GM23338 (cell line): ENCODE results near the gene NKAIN2. TPM values are rescaled to one million over a fixed set of nuclear protein-coding genes. Genes with fewer than 3 reads are reported as not detected.

Source experiments
- ATAC-seq: fragments of 200-7000 bp; cut with Tn5 transposase; 3 replicates; pipeline ENCODE4 v1.9.1; 2020
- DNase-seq: peaks from one replicate; pipeline ENCODE4 v3.0.0-alpha.2; 2015; ENCODE audit warnings: low spot score
- H2AFZ ChIP-seq: fragments of 200-600 bp; sonication (generic); 2 replicates; pipeline ENCODE4 v1.8.0; 2016; ENCODE audit warnings: antibody characterized with exemption, mild to moderate bottlenecking, moderate library complexity
- H3F3A ChIP-seq: fragments of 200-600 bp; sonication (generic); replicated peaks from 2 replicates; pipeline ENCODE4 v1.8.0; 2017; ENCODE audit warnings: antibody characterized with exemption, mixed run types, low read depth
- H3K27ac ChIP-seq: fragments of 200-600 bp; sonication (generic); 2 replicates; pipeline ENCODE4 v1.6.1; 2016; ENCODE audit warnings: low read depth
- H3K27me3 ChIP-seq: fragments of 200-600 bp; sonication (generic); 2 replicates; pipeline ENCODE4 v1.8.0; 2016; ENCODE audit warnings: mild to moderate bottlenecking, mixed run types, moderate library complexity; ENCODE audit not compliant: insufficient read depth
- H3K36me3 ChIP-seq: fragments of 200-600 bp; sonication (generic); 2 replicates; pipeline ENCODE4 v1.8.0; 2016; ENCODE audit warnings: mild to moderate bottlenecking; ENCODE audit not compliant: insufficient read depth
- H3K4me1 ChIP-seq: fragments of 200-600 bp; sonication (generic); 2 replicates; pipeline ENCODE4 v1.8.0; 2016; ENCODE audit warnings: mild to moderate bottlenecking, moderate library complexity; ENCODE audit not compliant: insufficient read depth
- H3K4me2 ChIP-seq: fragments of 200-600 bp; sonication (generic); 2 replicates; pipeline ENCODE4 v1.7.1; 2017; ENCODE audit warnings: mixed run types
- H3K4me3 ChIP-seq: fragments of 200-600 bp; sonication (generic); 2 replicates; pipeline ENCODE4 v1.6.1; 2016; ENCODE audit warnings: mixed run types
- H3K79me2 ChIP-seq: fragments of 200-600 bp; sonication (generic); replicated peaks from 2 replicates; pipeline ENCODE4 v1.8.0; 2017; ENCODE audit warnings: mild to moderate bottlenecking; ENCODE audit not compliant: insufficient read depth
- H3K9me2 ChIP-seq: fragments of 200-600 bp; sonication (generic); 2 replicates; pipeline ENCODE4 v1.8.0; 2017; ENCODE audit not compliant: insufficient read depth
- H4K20me1 ChIP-seq: fragments of 200-600 bp; sonication (generic); replicated peaks from 2 replicates; pipeline ENCODE4 v1.8.0; 2017; ENCODE audit warnings: mild to moderate bottlenecking; ENCODE audit not compliant: insufficient read depth
- H3K27ac Mint-ChIP-seq: 2 replicates; pipeline ENCODE4 v1.8.0; 2020; ENCODE audit warnings: inconsistent platforms, mild to moderate bottlenecking, moderate library complexity, mixed read lengths
- H3K27me3 Mint-ChIP-seq: 3 replicates; pipeline ENCODE4 v1.8.0; 2022; ENCODE audit warnings: low read depth, mild to moderate bottlenecking, moderate library complexity, mixed read lengths, inconsistent platforms; ENCODE audit not compliant: insufficient read depth, poor library complexity
- H3K36me3 Mint-ChIP-seq: 3 replicates; pipeline ENCODE4 v1.8.0; 2021; ENCODE audit warnings: low read depth, mild to moderate bottlenecking, inconsistent platforms, moderate library complexity, mixed read lengths
- H3K4me1 Mint-ChIP-seq: 3 replicates; pipeline ENCODE4 v1.8.0; 2020; ENCODE audit warnings: mild to moderate bottlenecking, inconsistent platforms, mixed read lengths
- H3K4me3 Mint-ChIP-seq: 3 replicates; pipeline ENCODE4 v1.8.0; 2021; ENCODE audit warnings: moderate library complexity, mild to moderate bottlenecking, inconsistent platforms, mixed read lengths
- H3K9me3 Mint-ChIP-seq: 3 replicates; pipeline ENCODE4 v1.8.0; 2020; ENCODE audit warnings: moderate library complexity, mild to moderate bottlenecking, inconsistent platforms, mixed read lengths
- CREB1 ChIP-seq: fragments of 250-450 bp; sonication (Bioruptor Pico); IDR thresholded peaks from 2 replicates; pipeline ENCODE4 v1.5.0; 2020; ENCODE audit warnings: low read depth, mild to moderate bottlenecking, moderate library complexity
- EZH2 ChIP-seq: fragments of 200-600 bp; sonication (generic); IDR thresholded peaks from one replicate; pipeline ENCODE4 v1.8.0; 2017; ENCODE audit warnings: antibody characterized with exemption, mild to moderate bottlenecking, low read depth; ENCODE audit not compliant: unreplicated experiment
- EZH2phosphoT487 ChIP-seq: fragments of 200-600 bp; sonication (generic); IDR thresholded peaks from one replicate; pipeline ENCODE4 v1.8.1; 2018; ENCODE audit warnings: antibody characterized with exemption; ENCODE audit not compliant: unreplicated experiment
- JUNB ChIP-seq: IDR thresholded peaks from one replicate; pipeline ENCODE4 v1.6.1; 2016; ENCODE audit warnings: antibody characterized with exemption; ENCODE audit not compliant: unreplicated experiment
- NANOG ChIP-seq: IDR thresholded peaks from 2 replicates; pipeline ENCODE4 v1.6.1; 2016; ENCODE audit warnings: antibody characterized with exemption, borderline replicate concordance
- STAT1 ChIP-seq: IDR thresholded peaks from one replicate; pipeline ENCODE4 v1.6.1; 2016; ENCODE audit warnings: antibody characterized with exemption; ENCODE audit not compliant: unreplicated experiment
- ZNF114 ChIP-seq: fragments of 250-450 bp; sonication (Bioruptor Pico); IDR thresholded peaks from 2 replicates; pipeline ENCODE4 v1.5.0; 2020; ENCODE audit warnings: mild to moderate bottlenecking, moderate library complexity
- ZNF331 ChIP-seq: fragments of 250-450 bp; sonication (Bioruptor Pico); IDR thresholded peaks from 2 replicates; pipeline ENCODE4 v1.5.0; 2020; ENCODE audit warnings: low read depth, mild to moderate bottlenecking, moderate library complexity
- polyA plus RNA-seq: library from polyadenylated mRNA; unstranded; fragments of >200 nt; fragmentation: Nextera tagmentation; extraction: Ambion mirVana; gene quantifications from 2 replicates; pipeline ENCODE4 v1.2.1, GENCODE V29; 2016
- total RNA-seq: library from RNA; depleted of rRNA; stranded (reverse); fragments of >200 nt; shearing (Covaris generic); gene quantifications from 2 replicates; pipeline ENCODE4 v1.2.3, GENCODE V29; 2014
- TF ChIP-seq, protein P1 (sequence below): IDR thresholded peaks from one replicate; pipeline ENCODE4 v1.6.1; 2018; ENCODE audit warnings: antibody characterized with exemption; ENCODE audit not compliant: unreplicated experiment
- TF ChIP-seq, protein P2 (sequence below), 2 experiments: fragments of 200-600 bp in 1 of 2; sonication (generic) in 1 of 2; conservative IDR thresholded peaks; 2 replicates each; pipeline versions ENCODE4 v1.5.1 to v1.6.1; 2016 to 2017; ENCODE audit warnings: antibody characterized with exemption in 2 of 2, low read depth in 2 of 2, mild to moderate bottlenecking in 2 of 2, moderate library complexity in 1 of 2
- TF ChIP-seq, protein P3 (sequence below): fragments of 250-450 bp; sonication (Bioruptor Pico); IDR thresholded peaks from 2 replicates; pipeline ENCODE4 v1.5.0; 2020; ENCODE audit warnings: mild to moderate bottlenecking, moderate library complexity

NKAIN2 gene
- total and polyA plus RNA-seq, 2 experiments from 2014 or later, result 0.39 to 1.1 TPM

GRCh38 chr6:124800222-124800621 is 996.6 kb downstream of the NKAIN2 start (continued):
- TF ChIP-seq, protein P1, sequence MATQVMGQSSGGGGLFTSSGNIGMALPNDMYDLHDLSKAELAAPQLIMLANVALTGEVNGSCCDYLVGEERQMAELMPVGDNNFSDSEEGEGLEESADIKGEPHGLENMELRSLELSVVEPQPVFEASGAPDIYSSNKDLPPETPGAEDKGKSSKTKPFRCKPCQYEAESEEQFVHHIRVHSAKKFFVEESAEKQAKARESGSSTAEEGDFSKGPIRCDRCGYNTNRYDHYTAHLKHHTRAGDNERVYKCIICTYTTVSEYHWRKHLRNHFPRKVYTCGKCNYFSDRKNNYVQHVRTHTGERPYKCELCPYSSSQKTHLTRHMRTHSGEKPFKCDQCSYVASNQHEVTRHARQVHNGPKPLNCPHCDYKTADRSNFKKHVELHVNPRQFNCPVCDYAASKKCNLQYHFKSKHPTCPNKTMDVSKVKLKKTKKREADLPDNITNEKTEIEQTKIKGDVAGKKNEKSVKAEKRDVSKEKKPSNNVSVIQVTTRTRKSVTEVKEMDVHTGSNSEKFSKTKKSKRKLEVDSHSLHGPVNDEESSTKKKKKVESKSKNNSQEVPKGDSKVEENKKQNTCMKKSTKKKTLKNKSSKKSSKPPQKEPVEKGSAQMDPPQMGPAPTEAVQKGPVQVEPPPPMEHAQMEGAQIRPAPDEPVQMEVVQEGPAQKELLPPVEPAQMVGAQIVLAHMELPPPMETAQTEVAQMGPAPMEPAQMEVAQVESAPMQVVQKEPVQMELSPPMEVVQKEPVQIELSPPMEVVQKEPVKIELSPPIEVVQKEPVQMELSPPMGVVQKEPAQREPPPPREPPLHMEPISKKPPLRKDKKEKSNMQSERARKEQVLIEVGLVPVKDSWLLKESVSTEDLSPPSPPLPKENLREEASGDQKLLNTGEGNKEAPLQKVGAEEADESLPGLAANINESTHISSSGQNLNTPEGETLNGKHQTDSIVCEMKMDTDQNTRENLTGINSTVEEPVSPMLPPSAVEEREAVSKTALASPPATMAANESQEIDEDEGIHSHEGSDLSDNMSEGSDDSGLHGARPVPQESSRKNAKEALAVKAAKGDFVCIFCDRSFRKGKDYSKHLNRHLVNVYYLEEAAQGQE, result no peak
- TF ChIP-seq, protein P2, sequence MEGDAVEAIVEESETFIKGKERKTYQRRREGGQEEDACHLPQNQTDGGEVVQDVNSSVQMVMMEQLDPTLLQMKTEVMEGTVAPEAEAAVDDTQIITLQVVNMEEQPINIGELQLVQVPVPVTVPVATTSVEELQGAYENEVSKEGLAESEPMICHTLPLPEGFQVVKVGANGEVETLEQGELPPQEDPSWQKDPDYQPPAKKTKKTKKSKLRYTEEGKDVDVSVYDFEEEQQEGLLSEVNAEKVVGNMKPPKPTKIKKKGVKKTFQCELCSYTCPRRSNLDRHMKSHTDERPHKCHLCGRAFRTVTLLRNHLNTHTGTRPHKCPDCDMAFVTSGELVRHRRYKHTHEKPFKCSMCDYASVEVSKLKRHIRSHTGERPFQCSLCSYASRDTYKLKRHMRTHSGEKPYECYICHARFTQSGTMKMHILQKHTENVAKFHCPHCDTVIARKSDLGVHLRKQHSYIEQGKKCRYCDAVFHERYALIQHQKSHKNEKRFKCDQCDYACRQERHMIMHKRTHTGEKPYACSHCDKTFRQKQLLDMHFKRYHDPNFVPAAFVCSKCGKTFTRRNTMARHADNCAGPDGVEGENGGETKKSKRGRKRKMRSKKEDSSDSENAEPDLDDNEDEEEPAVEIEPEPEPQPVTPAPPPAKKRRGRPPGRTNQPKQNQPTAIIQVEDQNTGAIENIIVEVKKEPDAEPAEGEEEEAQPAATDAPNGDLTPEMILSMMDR (conservative IDR thresholded peaks at IDR 0.05; ENCODE audit: low read depth in 2 of 2), result no peak
- TF ChIP-seq NANOG, result no peak
- TF ChIP-seq EZH2phosphoT487, result no peak
- no peak for TF ChIP-seq ZNF331 (CRISPR knock-in tag)

GRCh38 chr6:124812067-124812466 is 1008.4 kb downstream of the NKAIN2 start:
- no peak overlapping the region for H3K27ac Mint-ChIP-seq
- Histone ChIP-seq H2AFZ (no peak overlapping the region), H3K9me2 (0 out of 2 replicates have a peak, but pooled peaks cover 4% of the 10 kb centered on the region), H3K27me3 (no peaks in the 10 kb centered on the region), H3K27ac (no peak overlapping the region), H3K36me3 (no peaks in the 10 kb centered on the region), H3K79me2 (no peaks in the 10 kb centered on the region), H4K20me1 (no peaks in the 10 kb centered on the region), H3F3A (no peaks in the 10 kb centered on the region), H3K4me3 (no peak overlapping the region), H3K4me2 (no peak overlapping the region), H3K4me1 (no peaks in the 10 kb centered on the region)
- DNase-seq (no peak), ATAC-seq (no peak)
- no peaks in the 10 kb centered on the region for H3K4me1 Mint-ChIP-seq
- no peaks in the 10 kb centered on the region for H3K9me3 Mint-ChIP-seq
- H3K27me3 Mint-ChIP-seq, result no peaks in the 10 kb centered on the region
- no peaks in the 10 kb centered on the region for H3K36me3 Mint-ChIP-seq
- no peak overlapping the region for H3K4me3 Mint-ChIP-seq
- TF ChIP-seq CREB1 (no peak), EZH2phosphoT487 (no peak), ZNF114 (CRISPR knock-in tag) (no peak), STAT1 (no peak), EZH2 (no peak), JUNB (no peak), ZNF331 (CRISPR knock-in tag) (no peak)
- TF ChIP-seq, protein P3, sequence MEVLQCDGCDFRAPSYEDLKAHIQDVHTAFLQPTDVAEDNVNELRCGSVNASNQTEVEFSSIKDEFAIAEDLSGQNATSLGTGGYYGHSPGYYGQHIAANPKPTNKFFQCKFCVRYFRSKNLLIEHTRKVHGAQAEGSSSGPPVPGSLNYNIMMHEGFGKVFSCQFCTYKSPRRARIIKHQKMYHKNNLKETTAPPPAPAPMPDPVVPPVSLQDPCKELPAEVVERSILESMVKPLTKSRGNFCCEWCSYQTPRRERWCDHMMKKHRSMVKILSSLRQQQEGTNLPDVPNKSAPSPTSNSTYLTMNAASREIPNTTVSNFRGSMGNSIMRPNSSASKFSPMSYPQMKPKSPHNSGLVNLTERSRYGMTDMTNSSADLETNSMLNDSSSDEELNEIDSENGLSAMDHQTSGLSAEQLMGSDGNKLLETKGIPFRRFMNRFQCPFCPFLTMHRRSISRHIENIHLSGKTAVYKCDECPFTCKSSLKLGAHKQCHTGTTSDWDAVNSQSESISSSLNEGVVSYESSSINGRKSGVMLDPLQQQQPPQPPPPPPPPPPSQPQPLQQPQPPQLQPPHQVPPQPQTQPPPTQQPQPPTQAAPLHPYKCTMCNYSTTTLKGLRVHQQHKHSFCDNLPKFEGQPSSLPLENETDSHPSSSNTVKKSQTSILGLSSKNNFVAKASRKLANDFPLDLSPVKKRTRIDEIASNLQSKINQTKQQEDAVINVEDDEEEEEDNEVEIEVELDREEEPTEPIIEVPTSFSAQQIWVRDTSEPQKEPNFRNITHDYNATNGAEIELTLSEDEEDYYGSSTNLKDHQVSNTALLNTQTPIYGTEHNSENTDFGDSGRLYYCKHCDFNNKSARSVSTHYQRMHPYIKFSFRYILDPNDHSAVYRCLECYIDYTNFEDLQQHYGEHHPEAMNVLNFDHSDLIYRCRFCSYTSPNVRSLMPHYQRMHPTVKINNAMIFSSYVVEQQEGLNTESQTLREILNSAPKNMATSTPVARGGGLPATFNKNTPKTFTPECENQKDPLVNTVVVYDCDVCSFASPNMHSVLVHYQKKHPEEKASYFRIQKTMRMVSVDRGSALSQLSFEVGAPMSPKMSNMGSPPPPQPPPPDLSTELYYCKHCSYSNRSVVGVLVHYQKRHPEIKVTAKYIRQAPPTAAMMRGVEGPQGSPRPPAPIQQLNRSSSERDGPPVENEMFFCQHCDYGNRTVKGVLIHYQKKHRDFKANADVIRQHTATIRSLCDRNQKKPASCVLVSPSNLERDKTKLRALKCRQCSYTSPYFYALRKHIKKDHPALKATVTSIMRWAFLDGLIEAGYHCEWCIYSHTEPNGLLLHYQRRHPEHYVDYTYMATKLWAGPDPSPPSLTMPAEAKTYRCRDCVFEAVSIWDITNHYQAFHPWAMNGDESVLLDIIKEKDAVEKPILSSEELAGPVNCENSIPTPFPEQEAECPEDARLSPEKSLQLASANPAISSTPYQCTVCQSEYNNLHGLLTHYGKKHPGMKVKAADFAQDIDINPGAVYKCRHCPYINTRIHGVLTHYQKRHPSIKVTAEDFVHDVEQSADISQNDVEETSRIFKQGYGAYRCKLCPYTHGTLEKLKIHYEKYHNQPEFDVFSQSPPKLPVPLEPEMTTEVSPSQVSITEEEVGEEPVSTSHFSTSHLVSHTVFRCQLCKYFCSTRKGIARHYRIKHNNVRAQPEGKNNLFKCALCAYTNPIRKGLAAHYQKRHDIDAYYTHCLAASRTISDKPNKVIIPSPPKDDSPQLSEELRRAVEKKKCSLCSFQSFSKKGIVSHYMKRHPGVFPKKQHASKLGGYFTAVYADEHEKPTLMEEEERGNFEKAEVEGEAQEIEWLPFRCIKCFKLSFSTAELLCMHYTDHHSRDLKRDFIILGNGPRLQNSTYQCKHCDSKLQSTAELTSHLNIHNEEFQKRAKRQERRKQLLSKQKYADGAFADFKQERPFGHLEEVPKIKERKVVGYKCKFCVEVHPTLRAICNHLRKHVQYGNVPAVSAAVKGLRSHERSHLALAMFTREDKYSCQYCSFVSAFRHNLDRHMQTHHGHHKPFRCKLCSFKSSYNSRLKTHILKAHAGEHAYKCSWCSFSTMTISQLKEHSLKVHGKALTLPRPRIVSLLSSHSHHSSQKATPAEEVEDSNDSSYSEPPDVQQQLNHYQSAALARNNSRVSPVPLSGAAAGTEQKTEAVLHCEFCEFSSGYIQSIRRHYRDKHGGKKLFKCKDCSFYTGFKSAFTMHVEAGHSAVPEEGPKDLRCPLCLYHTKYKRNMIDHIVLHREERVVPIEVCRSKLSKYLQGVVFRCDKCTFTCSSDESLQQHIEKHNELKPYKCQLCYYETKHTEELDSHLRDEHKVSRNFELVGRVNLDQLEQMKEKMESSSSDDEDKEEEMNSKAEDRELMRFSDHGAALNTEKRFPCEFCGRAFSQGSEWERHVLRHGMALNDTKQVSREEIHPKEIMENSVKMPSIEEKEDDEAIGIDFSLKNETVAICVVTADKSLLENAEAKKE (CRISPR knock-in tag), result no peak
- TF ChIP-seq, protein P2 (conservative IDR thresholded peaks at IDR 0.05; ENCODE audit: low read depth in 2 of 2), result no peak
